NCI-H128 (cell line): ENCODE results near the gene HMG20B.
"Not testable (repeated sequence)": the region's sequence is repeated elsewhere in the genome, so short reads cannot be mapped to it uniquely, and the experiment has no call there.

Experiments
- DNase-seq: peaks from one replicate; lab custom pipeline; 2025; ENCODE audit not compliant: unreplicated experiment; lab: John Stamatoyannopoulos, UW

Gene HMG20B

GRCh38 chr19:3555653-3556422, 16.9 kb upstream of the HMG20B start:
- no peak for DNase-seq

- DNase-seq: no peak
Observed at GRCh38 chr19:3556423-3556977, 16.2 kb upstream of the HMG20B start.

GRCh38 chr19:3556978-3557460, 15.7 kb upstream of the HMG20B start:
- peak; percentile 2 for DNase-seq

- peak; percentile 84 for DNase-seq
Observed at GRCh38 chr19:3557461-3558248, 15.1 kb upstream of the HMG20B start, which contains the start of gene MFSD12. Gene MFSD12 (minus strand): TSS chr19:3557586. CDS start chr19:3557403, 183 bp downstream.

- DNase-seq: no peak
Observed at GRCh38 chr19:3563709-3564524, 8.8 kb upstream of the HMG20B start.

GRCh38 chr19:3565139-3565538, 7.6 kb upstream of the HMG20B start:
- DNase-seq: no peak

- DNase-seq: not testable (repeated sequence)
Observed at GRCh38 chr19:3570042-3570441, 2.7 kb upstream of the HMG20B start.

- no peak for DNase-seq
Observed at GRCh38 chr19:3570606-3571011, 2.1 kb upstream of the HMG20B start.

GRCh38 chr19:3572132-3572854, 451 bp upstream of the HMG20B start:
- peak; percentile 98 for DNase-seq

GRCh38 chr19:3573162-3573857, 566 bp downstream of the HMG20B start:
- no peak for DNase-seq

- DNase-seq: peak; percentile 49
Observed at GRCh38 chr19:3573858-3574637, 1.3 kb downstream of the HMG20B start.

GRCh38 chr19:3575260-3575741, 2.6 kb downstream of the HMG20B start:
- DNase-seq: no peak

GRCh38 chr19:3575949-3576673, 3.4 kb downstream of the HMG20B start:
- DNase-seq: no peak

- no peak for DNase-seq
Observed at GRCh38 chr19:3576696-3577443, 4.1 kb downstream of the HMG20B start.

- DNase-seq: no peak
Observed at GRCh38 chr19:3577723-3578344, 5.1 kb downstream of the HMG20B start.

GRCh38 chr19:3578390-3578789, 5.6 kb downstream of the HMG20B start:
- no peak for DNase-seq
